ENCODE measurements around the gene UBE2E2. TPM values are rescaled to one million over a fixed set of nuclear protein-coding genes. Genes with fewer than 3 reads are reported as not detected.
"Not testable (repeated sequence)": the region's sequence is repeated elsewhere in the genome, so short reads cannot be mapped to it uniquely, and the experiment has no call there.

The UBE2E2 gene
- total RNA-seq, 2 experiments from 2014 or later = 14.1 to 20.2 TPM

DNA sequence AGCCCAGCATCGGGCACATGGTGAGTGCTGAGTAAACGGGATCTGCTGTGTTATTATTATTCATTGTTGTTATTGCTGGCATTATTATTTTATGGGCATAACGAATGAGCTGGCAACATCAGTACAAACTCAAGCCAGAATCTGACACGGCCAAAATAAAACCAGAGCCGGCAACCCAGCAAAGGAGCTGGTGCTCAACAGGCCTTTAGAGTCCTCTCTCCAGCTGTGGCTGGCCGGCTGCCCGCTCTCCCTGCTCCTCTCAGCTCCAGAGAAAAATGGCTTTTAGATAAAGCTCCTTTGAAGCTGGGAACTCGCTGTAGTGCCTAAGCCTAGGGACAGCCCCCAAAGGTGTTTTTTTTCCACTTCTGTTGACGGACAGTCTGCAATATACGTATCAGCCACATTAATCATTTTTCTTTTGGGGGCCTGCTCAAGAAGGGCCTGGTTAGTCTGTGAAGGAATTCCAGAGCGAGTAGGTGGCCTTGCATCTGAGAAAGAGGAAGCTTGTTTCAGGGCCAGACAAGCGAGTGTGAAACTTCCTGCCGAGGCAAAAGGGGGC, 408.7 kb downstream of the UBE2E2 start:
- intact Hi-C loops (cut with DNase I, micrococcal nuclease) = no loop called here
- Histone ChIP-seq H3K4me1 (ENCODE audit: insufficient read depth, low read length) (peaks cover 1% of the 10 kb centered on the region), H3K27ac (ENCODE audit: low read depth in 1 of 2, low read length in 2 of 2) (no peak overlapping the region), H3K9me3 (ENCODE audit: control insufficient read depth in 1 of 2, insufficient read depth in 1 of 2, low read length in 2 of 2) (no peaks in the 10 kb centered on the region), H3K27me3 (ENCODE audit: control insufficient read depth in 1 of 2, insufficient read depth in 2 of 2, low read length in 2 of 2) (no peaks in the 10 kb centered on the region), H3K36me3 (ENCODE audit: insufficient read depth, low read length) (no peaks in the 10 kb centered on the region), H3K4me3 (ENCODE audit: low read length) (no peak overlapping the region)
- Mint-ChIP-seq H3K36me3 (ENCODE audit: low read depth) (no peaks in the 10 kb centered on the region), H3K9me3 (no peaks in the 10 kb centered on the region), H3K4me3 (no peak overlapping the region), H3K27ac (no peak overlapping the region), H3K4me1 (ENCODE audit: low read depth) (peaks cover 7% of the 10 kb centered on the region), H3K27me3 (no peaks in the 10 kb centered on the region)
- ATAC-seq (ENCODE audit: poor library complexity) = no peak
- DNase-seq = no peak
- CTCF ChIA-PET = no interaction called here
- POLR2A ChIA-PET = no interaction called here
- TF ChIP-seq, protein P1, sequence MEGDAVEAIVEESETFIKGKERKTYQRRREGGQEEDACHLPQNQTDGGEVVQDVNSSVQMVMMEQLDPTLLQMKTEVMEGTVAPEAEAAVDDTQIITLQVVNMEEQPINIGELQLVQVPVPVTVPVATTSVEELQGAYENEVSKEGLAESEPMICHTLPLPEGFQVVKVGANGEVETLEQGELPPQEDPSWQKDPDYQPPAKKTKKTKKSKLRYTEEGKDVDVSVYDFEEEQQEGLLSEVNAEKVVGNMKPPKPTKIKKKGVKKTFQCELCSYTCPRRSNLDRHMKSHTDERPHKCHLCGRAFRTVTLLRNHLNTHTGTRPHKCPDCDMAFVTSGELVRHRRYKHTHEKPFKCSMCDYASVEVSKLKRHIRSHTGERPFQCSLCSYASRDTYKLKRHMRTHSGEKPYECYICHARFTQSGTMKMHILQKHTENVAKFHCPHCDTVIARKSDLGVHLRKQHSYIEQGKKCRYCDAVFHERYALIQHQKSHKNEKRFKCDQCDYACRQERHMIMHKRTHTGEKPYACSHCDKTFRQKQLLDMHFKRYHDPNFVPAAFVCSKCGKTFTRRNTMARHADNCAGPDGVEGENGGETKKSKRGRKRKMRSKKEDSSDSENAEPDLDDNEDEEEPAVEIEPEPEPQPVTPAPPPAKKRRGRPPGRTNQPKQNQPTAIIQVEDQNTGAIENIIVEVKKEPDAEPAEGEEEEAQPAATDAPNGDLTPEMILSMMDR (IDR thresholded peaks at IDR 0.05) = no peak

DNA sequence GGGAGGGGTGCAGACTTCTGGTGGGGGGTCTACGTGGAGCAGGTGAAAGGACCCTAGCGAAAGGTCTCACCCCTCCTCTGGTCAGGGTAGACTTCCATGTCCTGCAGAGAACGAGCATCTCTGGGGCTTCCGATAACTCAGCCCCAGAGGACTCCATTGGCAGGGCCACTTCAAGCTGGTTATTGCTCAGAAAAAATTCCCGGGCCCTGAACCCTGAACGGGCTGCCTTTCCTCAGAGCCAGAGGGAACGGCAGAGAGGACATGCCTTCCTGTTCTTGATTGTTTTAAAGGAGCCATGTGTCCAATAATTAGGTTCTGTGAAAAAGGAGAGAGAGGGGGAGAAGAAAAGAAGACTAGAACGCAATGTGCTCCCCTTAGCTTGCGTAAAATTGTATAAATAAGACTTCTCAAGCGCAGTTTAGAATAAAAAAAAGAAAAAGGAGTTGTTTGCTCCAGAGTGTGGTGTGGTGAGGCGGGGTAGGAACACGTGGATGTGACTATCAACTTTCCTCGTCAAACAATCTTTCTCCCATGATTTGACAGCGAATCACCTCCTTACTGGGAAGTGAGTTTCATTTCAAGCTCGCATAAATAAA, 409.3 kb downstream of the UBE2E2 start:
- no peaks in the 10 kb centered on the region for H3K27me3 Mint-ChIP-seq
- peaks cover 3% of the 10 kb centered on the region for H3K4me1 ChIP-seq (ENCODE audit: insufficient read depth, low read length)
- no peak overlapping the region for H3K27ac Mint-ChIP-seq
- CTCF ChIA-PET = no interaction called here
- POLR2A ChIA-PET = no interaction called here
- no peaks in the 10 kb centered on the region for H3K36me3 Mint-ChIP-seq (ENCODE audit: low read depth)
- H3K9me3 ChIP-seq (ENCODE audit: control insufficient read depth in 1 of 2, insufficient read depth in 1 of 2, low read length in 2 of 2) = no peaks in the 10 kb centered on the region
- H3K4me3 ChIP-seq (ENCODE audit: low read length) = no peak overlapping the region
- H3K4me1 Mint-ChIP-seq (ENCODE audit: low read depth) = peaks cover 13% of the 10 kb centered on the region
- H3K27me3 ChIP-seq (ENCODE audit: control insufficient read depth in 1 of 2, insufficient read depth in 2 of 2, low read length in 2 of 2) = no peaks in the 10 kb centered on the region
- H3K4me3 Mint-ChIP-seq = no peak overlapping the region
- no peaks in the 10 kb centered on the region for H3K36me3 ChIP-seq (ENCODE audit: insufficient read depth, low read length)
- no peaks in the 10 kb centered on the region for H3K9me3 Mint-ChIP-seq
- DNase-seq (no peak), ATAC-seq (ENCODE audit: poor library complexity) (no peak)
- H3K27ac ChIP-seq (ENCODE audit: low read depth in 1 of 2, low read length in 2 of 2) = no peak overlapping the region
- TF ChIP-seq, protein P1 (IDR thresholded peaks at IDR 0.05) = no peak
- intact Hi-C loops (cut with DNase I, micrococcal nuclease) = no loop called here

DNA sequence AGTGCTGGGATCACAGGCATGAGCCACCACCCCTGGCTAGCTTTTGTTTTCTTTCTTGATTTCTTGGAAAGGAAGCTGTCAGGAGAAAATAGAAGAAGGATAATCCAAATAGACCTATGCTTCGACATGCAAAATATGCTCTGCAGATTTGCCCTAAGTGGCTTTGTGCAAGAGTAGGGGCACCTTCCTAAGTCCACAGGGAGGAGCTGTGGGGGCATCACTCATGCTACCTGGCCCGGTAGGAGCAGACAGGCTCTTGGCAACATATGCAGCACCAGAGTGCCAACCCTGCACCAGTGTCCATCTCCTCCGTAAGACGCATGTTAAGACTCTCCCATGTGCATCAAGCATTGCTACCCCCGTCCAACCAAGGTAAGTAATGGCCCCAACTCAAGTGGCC, 411.9 kb downstream of the UBE2E2 start:
- peaks cover 17% of the 10 kb centered on the region for H3K4me1 Mint-ChIP-seq (ENCODE audit: low read depth)
- H3K4me3 ChIP-seq (ENCODE audit: low read length) = no peak overlapping the region
- H3K4me3 Mint-ChIP-seq = no peak overlapping the region
- intact Hi-C loops (cut with DNase I, micrococcal nuclease) = no loop called here
- no peaks in the 10 kb centered on the region for H3K27me3 Mint-ChIP-seq
- ATAC-seq (ENCODE audit: poor library complexity) (no peak), DNase-seq (no peak)
- ChIA-PET POLR2A (interaction anchor here (0.7 kb wide), 1 partner anchor 555 kb away, joined by 6 read pairs; no protein-coding TSS in a partner anchor), CTCF (no interaction called here)
- H3K27ac ChIP-seq (ENCODE audit: low read depth in 1 of 2, low read length in 2 of 2) = no peak overlapping the region
- TF ChIP-seq, protein P1 (IDR thresholded peaks at IDR 0.05) = no peak
- H3K27ac Mint-ChIP-seq = no peak overlapping the region
- no peaks in the 10 kb centered on the region for H3K27me3 ChIP-seq (ENCODE audit: control insufficient read depth in 1 of 2, insufficient read depth in 2 of 2, low read length in 2 of 2)
- peaks cover 3% of the 10 kb centered on the region for H3K4me1 ChIP-seq (ENCODE audit: insufficient read depth, low read length)
- H3K9me3 ChIP-seq (ENCODE audit: control insufficient read depth in 1 of 2, insufficient read depth in 1 of 2, low read length in 2 of 2) = peaks cover 0 to 4% of the 10 kb centered on the region in 2 experiments
- H3K9me3 Mint-ChIP-seq = peaks cover 8% of the 10 kb centered on the region
- no peaks in the 10 kb centered on the region for H3K36me3 Mint-ChIP-seq (ENCODE audit: low read depth)
- H3K36me3 ChIP-seq (ENCODE audit: insufficient read depth, low read length) = no peaks in the 10 kb centered on the region

DNA sequence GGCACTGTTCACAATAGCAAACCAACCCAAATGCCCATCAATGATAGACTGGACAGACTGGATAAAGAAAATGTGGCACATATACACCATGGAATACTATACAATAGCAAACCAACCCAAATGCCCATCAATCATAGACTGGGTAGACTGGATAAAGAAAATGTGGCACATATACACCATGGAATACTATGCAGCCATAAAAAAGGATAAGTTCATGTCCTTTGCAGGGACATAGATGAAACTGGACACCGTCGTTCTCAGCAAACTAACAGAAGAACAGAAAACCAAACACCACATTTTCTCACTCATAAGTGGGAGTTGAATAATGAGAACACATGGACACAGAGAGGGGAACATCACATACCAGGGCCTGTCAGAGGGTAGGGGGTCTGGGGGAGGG, 415.3 kb downstream of the UBE2E2 start:
- H3K27ac ChIP-seq (ENCODE audit: low read depth in 1 of 2, low read length in 2 of 2); CTCF ChIA-PET; H3K4me3 ChIP-seq (ENCODE audit: low read length); H3K27ac Mint-ChIP-seq; intact Hi-C loops (cut with DNase I, micrococcal nuclease); H3K27me3 Mint-ChIP-seq; H3K9me3 Mint-ChIP-seq; H3K36me3 ChIP-seq (ENCODE audit: insufficient read depth, low read length); H3K4me1 ChIP-seq (ENCODE audit: insufficient read depth, low read length); POLR2A ChIA-PET; H3K36me3 Mint-ChIP-seq (ENCODE audit: low read depth); DNase-seq; ATAC-seq (ENCODE audit: poor library complexity); H3K27me3 ChIP-seq (ENCODE audit: control insufficient read depth in 1 of 2, insufficient read depth in 2 of 2, low read length in 2 of 2); H3K4me3 Mint-ChIP-seq: not testable (repeated sequence)
- H3K4me1 Mint-ChIP-seq (ENCODE audit: low read depth) = peaks cover 12% of the 10 kb centered on the region
- H3K9me3 ChIP-seq (ENCODE audit: control insufficient read depth in 1 of 2, insufficient read depth in 1 of 2, low read length in 2 of 2) = peaks cover 0 to 21% of the 10 kb centered on the region in 2 experiments

All from CD4-positive, alpha-beta T cell (primary cell).